Mammary epithelial cell (primary cell): ENCODE measurements around the gene FHL1.

Experiments used
- EZH2 ChIP-seq: IDR thresholded peaks from 2 replicates; pipeline ENCODE4 v1.6.1; 2012; ENCODE audit warnings: low read length, inconsistent platforms, borderline replicate concordance
- TF ChIP-seq, protein P1 (sequence below), 2 donors: IDR thresholded peaks in 1 of 2; conservative IDR thresholded peaks in 1 of 2; 2 replicates each; pipeline ENCODE4 v1.5.1; 2011 to 2012; ENCODE audit warnings: inconsistent platforms in 2 of 2, low read length in 2 of 2, mild to moderate bottlenecking in 2 of 2, control low read depth in 1 of 2, low read depth in 1 of 2; ENCODE audit not compliant: insufficient read depth in 1 of 2; ENCODE audit errors: extremely low read depth in 1 of 2

DNA sequence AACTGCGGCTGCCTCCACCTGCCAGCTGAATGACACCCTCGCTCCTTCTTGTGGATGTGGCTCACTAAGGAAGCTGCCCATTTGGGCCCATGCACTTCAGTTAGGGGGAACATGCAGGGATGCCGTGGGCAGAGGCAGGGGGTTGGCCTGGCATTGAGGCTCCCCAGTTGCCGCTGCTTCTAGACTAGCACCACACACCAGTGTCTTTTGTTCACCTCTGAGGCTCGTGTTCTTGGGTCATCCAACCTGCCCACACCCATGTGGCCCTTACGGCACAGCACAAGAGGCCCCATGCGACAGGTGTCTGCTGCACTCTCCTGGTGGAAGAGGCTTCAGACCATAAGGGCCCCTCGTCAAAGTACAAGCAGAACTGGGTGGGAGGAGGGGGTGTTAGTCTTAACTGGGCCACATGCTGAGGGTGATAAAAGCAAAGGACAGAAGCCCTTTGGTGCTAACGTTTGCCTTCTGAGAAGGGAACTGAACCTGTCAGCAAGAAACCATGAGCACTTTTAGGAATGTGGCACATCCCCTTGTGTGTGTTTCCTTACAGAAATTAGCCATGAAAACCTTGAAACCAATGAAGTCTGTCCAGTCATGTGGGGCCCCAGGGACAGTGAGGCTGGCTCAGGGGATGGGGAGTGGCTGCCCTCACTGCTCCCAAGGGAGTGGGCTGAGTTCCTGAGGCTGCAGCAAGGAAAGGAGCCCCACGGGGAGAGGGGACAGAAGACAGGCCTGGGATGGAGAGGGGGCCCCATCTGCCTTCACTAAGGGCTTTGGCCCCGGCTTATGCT is 64.6 kb downstream of the FHL1 start:
- no peak for TF ChIP-seq EZH2
- TF ChIP-seq, protein P1, sequence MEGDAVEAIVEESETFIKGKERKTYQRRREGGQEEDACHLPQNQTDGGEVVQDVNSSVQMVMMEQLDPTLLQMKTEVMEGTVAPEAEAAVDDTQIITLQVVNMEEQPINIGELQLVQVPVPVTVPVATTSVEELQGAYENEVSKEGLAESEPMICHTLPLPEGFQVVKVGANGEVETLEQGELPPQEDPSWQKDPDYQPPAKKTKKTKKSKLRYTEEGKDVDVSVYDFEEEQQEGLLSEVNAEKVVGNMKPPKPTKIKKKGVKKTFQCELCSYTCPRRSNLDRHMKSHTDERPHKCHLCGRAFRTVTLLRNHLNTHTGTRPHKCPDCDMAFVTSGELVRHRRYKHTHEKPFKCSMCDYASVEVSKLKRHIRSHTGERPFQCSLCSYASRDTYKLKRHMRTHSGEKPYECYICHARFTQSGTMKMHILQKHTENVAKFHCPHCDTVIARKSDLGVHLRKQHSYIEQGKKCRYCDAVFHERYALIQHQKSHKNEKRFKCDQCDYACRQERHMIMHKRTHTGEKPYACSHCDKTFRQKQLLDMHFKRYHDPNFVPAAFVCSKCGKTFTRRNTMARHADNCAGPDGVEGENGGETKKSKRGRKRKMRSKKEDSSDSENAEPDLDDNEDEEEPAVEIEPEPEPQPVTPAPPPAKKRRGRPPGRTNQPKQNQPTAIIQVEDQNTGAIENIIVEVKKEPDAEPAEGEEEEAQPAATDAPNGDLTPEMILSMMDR (conservative IDR thresholded peaks at IDR 0.05 in 1 of 2, IDR thresholded peaks at IDR 0.05 in 1 of 2; ENCODE audit: extremely low read depth in 1 of 2, insufficient read depth in 1 of 2, low read depth in 1 of 2, low read length in 2 of 2), result no peak
